NB4 (cell line): Measurements from ENCODE around the gene SERP2.

ENCODE experiments used
- DNase-seq: peaks from one replicate; pipeline ENCODE4 v3.0.0; 2010; ENCODE audit warnings: low read depth
- H3K4me3 ChIP-seq: one replicate; pipeline ENCODE4 v1.5.1; 2011; ENCODE audit warnings: mild to moderate bottlenecking, low read depth, low read length, moderate library complexity
- CTCF ChIP-seq: IDR thresholded peaks from one replicate; pipeline ENCODE4 v1.5.1; 2012; ENCODE audit warnings: low read depth, low read length
- MAX ChIP-seq: IDR thresholded peaks from 2 replicates; pipeline ENCODE4 v1.6.1; 2011; ENCODE audit warnings: low read depth, low read length
- MYC ChIP-seq: IDR thresholded peaks from 2 replicates; pipeline ENCODE4 v1.6.1; 2011; ENCODE audit warnings: low read depth, low read length
- POLR2A ChIP-seq: IDR thresholded peaks from 2 replicates; pipeline ENCODE4 v1.6.1; 2011; ENCODE audit warnings: mild to moderate bottlenecking; ENCODE audit not compliant: insufficient read length; ENCODE audit errors: extremely low read depth

The SERP2 gene

GRCh38 chr13:44404261-44405132, 30.9 kb downstream of the SERP2 start:
- DNase-seq, result no peak
- no peak overlapping the region for H3K4me3 ChIP-seq
- no peak for TF ChIP-seq MAX
- TF ChIP-seq CTCF, result no peak
- no peak for TF ChIP-seq POLR2A

- no peak overlapping the region for H3K4me3 ChIP-seq
- TF ChIP-seq MYC (no peak), CTCF (no peak), POLR2A (no peak), MAX (no peak)
- DNase-seq, result no peak
These were observed 33.0 kb downstream of the SERP2 start for GRCh38 chr13:44406617-44407016.

GRCh38 chr13:44407379-44407778, 33.8 kb downstream of the SERP2 start:
- DNase-seq, result no peak
- no peak overlapping the region for H3K4me3 ChIP-seq
- no peak for TF ChIP-seq MAX
- no peak for TF ChIP-seq CTCF
- no peak for TF ChIP-seq MYC
- TF ChIP-seq POLR2A, result no peak

GRCh38 chr13:44407891-44408290, 34.3 kb downstream of the SERP2 start:
- no peak for TF ChIP-seq MAX
- TF ChIP-seq MYC, result no peak
- H3K4me3 ChIP-seq, result no peak overlapping the region
- no peak for DNase-seq

GRCh38 chr13:44409595-44409994, 36.0 kb downstream of the SERP2 start:
- H3K4me3 ChIP-seq, result no peak overlapping the region
- TF ChIP-seq POLR2A, result no peak
- TF ChIP-seq MAX, result no peak
- no peak for TF ChIP-seq CTCF
- TF ChIP-seq MYC, result no peak
- DNase-seq, result no peak

GRCh38 chr13:44410328-44410859, 36.8 kb downstream of the SERP2 start:
- DNase-seq, result no peak
- TF ChIP-seq POLR2A, result no peak
- TF ChIP-seq MYC, result no peak
- no peak for TF ChIP-seq MAX
- no peak for TF ChIP-seq CTCF
- no peak overlapping the region for H3K4me3 ChIP-seq
